Astrocyte (in vitro differentiated cells and primary cell): Measurements from ENCODE around the gene EVC. TPM values are rescaled to one million over a fixed set of nuclear protein-coding genes. Genes with fewer than 3 reads are reported as not detected.

ENCODE experiments used
- DNase-seq: peaks from one replicate; pipeline ENCODE4 v3.0.0-alpha.2; 2010; ENCODE audit warnings: low read depth
- FAIRE-seq: peaks from 2 replicates; lab custom pipeline; 2011; peaks lifted over from hg19 to GRCh38; lab: Jason Lieb, UNC
- H2AFZ ChIP-seq: 2 replicates; pipeline ENCODE4 v1.6.0; 2012; ENCODE audit warnings: low read depth, low read length, inconsistent platforms
- H3K27ac ChIP-seq: 2 replicates; pipeline ENCODE4 v1.5.1; 2011; ENCODE audit warnings: low read depth, low read length, inconsistent platforms
- H3K27me3 ChIP-seq: 2 replicates; pipeline ENCODE4 v1.6.0; 2011; ENCODE audit warnings: low read length, inconsistent platforms; ENCODE audit not compliant: insufficient read depth
- H3K36me3 ChIP-seq: 2 replicates; pipeline ENCODE4 v1.5.1; 2011; ENCODE audit warnings: low read length, inconsistent platforms; ENCODE audit not compliant: insufficient read depth
- H3K4me1 ChIP-seq: 2 replicates; pipeline ENCODE4 v1.5.1; 2011; ENCODE audit warnings: low read length, inconsistent platforms; ENCODE audit not compliant: insufficient read depth
- H3K4me2 ChIP-seq: 2 replicates; pipeline ENCODE4 v1.6.0; 2012; ENCODE audit warnings: low read length, inconsistent platforms
- H3K4me3 ChIP-seq: 2 replicates; pipeline ENCODE4 v1.5.1; 2011; ENCODE audit warnings: low read depth, mild to moderate bottlenecking, low read length, inconsistent platforms; ENCODE audit not compliant: insufficient read depth
- H3K79me2 ChIP-seq: 2 replicates; pipeline ENCODE4 v1.6.0; 2012; ENCODE audit warnings: mild to moderate bottlenecking, low read length, inconsistent platforms; ENCODE audit not compliant: insufficient read depth
- H3K9ac ChIP-seq: 2 replicates; pipeline ENCODE4 v1.6.0; 2012; ENCODE audit warnings: mild to moderate bottlenecking, low read length, inconsistent platforms
- H3K9me3 ChIP-seq: 2 replicates; pipeline ENCODE4 v1.5.1; 2012; ENCODE audit warnings: low read depth, mild to moderate bottlenecking, low read length, inconsistent platforms; ENCODE audit not compliant: insufficient read depth
- H4K20me1 ChIP-seq: 2 replicates; pipeline ENCODE4 v1.6.0; 2012; ENCODE audit warnings: low read length, inconsistent platforms; ENCODE audit not compliant: insufficient read depth
- H3K27ac Mint-ChIP-seq: one replicate; pipeline ENCODE4 v1.8.0; 2021; ENCODE audit warnings: mild to moderate bottlenecking, mixed read lengths; ENCODE audit not compliant: unreplicated experiment
- H3K27me3 Mint-ChIP-seq: one replicate; pipeline ENCODE4 v1.8.0; 2021; ENCODE audit warnings: low read depth, mixed read lengths; ENCODE audit not compliant: unreplicated experiment
- H3K36me3 Mint-ChIP-seq: one replicate; pipeline ENCODE4 v1.8.0; 2021; ENCODE audit warnings: low read depth, mixed read lengths; ENCODE audit not compliant: unreplicated experiment
- H3K4me1 Mint-ChIP-seq: one replicate; pipeline ENCODE4 v1.8.0; 2021; ENCODE audit warnings: low read depth, mixed read lengths; ENCODE audit not compliant: unreplicated experiment
- H3K4me3 Mint-ChIP-seq: one replicate; pipeline ENCODE4 v1.8.0; 2021; ENCODE audit warnings: mild to moderate bottlenecking, moderate library complexity, mixed read lengths; ENCODE audit not compliant: unreplicated experiment
- H3K9me3 Mint-ChIP-seq: one replicate; pipeline ENCODE4 v1.8.0; 2021; ENCODE audit warnings: mild to moderate bottlenecking, mixed read lengths; ENCODE audit not compliant: unreplicated experiment
- EZH2 ChIP-seq: IDR thresholded peaks from 2 replicates; pipeline ENCODE4 v1.6.1; 2012; ENCODE audit warnings: mild to moderate bottlenecking, low read length, inconsistent platforms; ENCODE audit not compliant: insufficient read depth
- total RNA-seq: library from RNA; stranded (reverse); gene quantifications from 2 replicates; pipeline ENCODE4 v1.2.1, GENCODE V29; 2021
- TF ChIP-seq, protein P1 (sequence below): IDR thresholded peaks from 2 replicates; pipeline ENCODE4 v1.5.1; 2011; ENCODE audit warnings: low read depth, mild to moderate bottlenecking, inconsistent platforms, low read length, moderate library complexity; ENCODE audit not compliant: insufficient read depth

The EVC gene
- total RNA-seq, 1 donor from 2014 or later, result 23.9 TPM

DNA sequence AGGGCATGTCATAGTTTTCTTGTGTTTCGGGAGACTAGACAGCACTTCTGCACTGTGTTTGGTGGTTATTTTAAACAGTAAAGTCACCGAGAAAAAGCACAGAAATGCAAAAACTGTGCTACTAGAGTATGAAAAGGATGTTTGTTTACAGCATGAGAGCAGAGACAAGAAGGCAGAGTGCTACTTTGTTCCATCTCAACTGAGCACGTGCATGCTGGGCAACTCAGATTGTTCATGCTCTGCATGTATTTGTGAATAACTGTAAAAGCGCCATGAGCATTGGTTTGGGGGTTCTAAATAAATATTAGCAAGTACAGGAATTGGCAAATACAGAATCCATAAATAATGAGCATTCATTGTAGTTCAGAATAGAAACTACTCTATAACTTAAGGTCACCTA, 7.4 kb downstream of the EVC start:
- peaks cover 5% of the 10 kb centered on the region for H3K9me3 ChIP-seq
- Mint-ChIP-seq H3K4me3 (no peak overlapping the region), H3K27ac (no peak overlapping the region), H3K27me3 (no peaks in the 10 kb centered on the region), H3K9me3 (peaks cover 6% of the 10 kb centered on the region), H3K36me3 (peaks cover 23% of the 10 kb centered on the region), H3K4me1 (peaks cover 6% of the 10 kb centered on the region)
- H4K20me1 ChIP-seq, result peaks cover 88% of the 10 kb centered on the region
- TF ChIP-seq EZH2, result no peak
- TF ChIP-seq, protein P1, sequence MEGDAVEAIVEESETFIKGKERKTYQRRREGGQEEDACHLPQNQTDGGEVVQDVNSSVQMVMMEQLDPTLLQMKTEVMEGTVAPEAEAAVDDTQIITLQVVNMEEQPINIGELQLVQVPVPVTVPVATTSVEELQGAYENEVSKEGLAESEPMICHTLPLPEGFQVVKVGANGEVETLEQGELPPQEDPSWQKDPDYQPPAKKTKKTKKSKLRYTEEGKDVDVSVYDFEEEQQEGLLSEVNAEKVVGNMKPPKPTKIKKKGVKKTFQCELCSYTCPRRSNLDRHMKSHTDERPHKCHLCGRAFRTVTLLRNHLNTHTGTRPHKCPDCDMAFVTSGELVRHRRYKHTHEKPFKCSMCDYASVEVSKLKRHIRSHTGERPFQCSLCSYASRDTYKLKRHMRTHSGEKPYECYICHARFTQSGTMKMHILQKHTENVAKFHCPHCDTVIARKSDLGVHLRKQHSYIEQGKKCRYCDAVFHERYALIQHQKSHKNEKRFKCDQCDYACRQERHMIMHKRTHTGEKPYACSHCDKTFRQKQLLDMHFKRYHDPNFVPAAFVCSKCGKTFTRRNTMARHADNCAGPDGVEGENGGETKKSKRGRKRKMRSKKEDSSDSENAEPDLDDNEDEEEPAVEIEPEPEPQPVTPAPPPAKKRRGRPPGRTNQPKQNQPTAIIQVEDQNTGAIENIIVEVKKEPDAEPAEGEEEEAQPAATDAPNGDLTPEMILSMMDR, result no peak
- H3K4me2 ChIP-seq, result no peak overlapping the region
- H3K27ac ChIP-seq, result no peak overlapping the region
- H3K27me3 ChIP-seq, result no peaks in the 10 kb centered on the region
- H3K4me1 ChIP-seq, result peaks cover 14% of the 10 kb centered on the region
- DNase-seq, result no peak
- no peak overlapping the region for H3K9ac ChIP-seq
- no peak for FAIRE-seq
- peaks cover 14% of the 10 kb centered on the region for H3K36me3 ChIP-seq
- no peak overlapping the region for H3K4me3 ChIP-seq
- peaks cover 76% of the 10 kb centered on the region for H3K79me2 ChIP-seq
- H2AFZ ChIP-seq, result no peak overlapping the region

- peaks cover 6% of the 10 kb centered on the region for H3K9me3 Mint-ChIP-seq
- peaks cover 92% of the 10 kb centered on the region for H4K20me1 ChIP-seq
- peaks cover 5% of the 10 kb centered on the region for H3K9me3 ChIP-seq
- no peaks in the 10 kb centered on the region for H3K27me3 ChIP-seq
- H3K27me3 Mint-ChIP-seq, result no peaks in the 10 kb centered on the region
- H3K4me3 Mint-ChIP-seq, result no peak overlapping the region
- peaks cover 28% of the 10 kb centered on the region for H3K36me3 Mint-ChIP-seq
- TF ChIP-seq EZH2, result no peak
- TF ChIP-seq, protein P1, result no peak
- no peak overlapping the region for H3K4me3 ChIP-seq
- no peak overlapping the region for H3K9ac ChIP-seq
- no peak overlapping the region for H2AFZ ChIP-seq
- FAIRE-seq, result no peak
- H3K27ac ChIP-seq, result no peak overlapping the region
- peaks cover 12% of the 10 kb centered on the region for H3K4me1 Mint-ChIP-seq
- peaks cover 14% of the 10 kb centered on the region for H3K4me1 ChIP-seq
- H3K4me2 ChIP-seq, result no peak overlapping the region
- peaks cover 78% of the 10 kb centered on the region for H3K79me2 ChIP-seq
- peaks cover 19% of the 10 kb centered on the region for H3K36me3 ChIP-seq
- DNase-seq, result no peak
- no peak overlapping the region for H3K27ac Mint-ChIP-seq
Observed at GRCh38 chr4:5719350-5720055, 8.5 kb downstream of the EVC start.
